Stromal cell of bone marrow (primary cell): Measurements from ENCODE around the gene FYN.
A peak's percentile ranks its signal among the peaks of the same experiment; 100 is the strongest.
"Not testable (repeated sequence)": the region's sequence is repeated elsewhere in the genome, so short reads cannot be mapped to it uniquely, and the experiment has no call there.

Experiments used
- DNase-seq: peaks from one replicate; pipeline ENCODE4 v3.0.0-alpha.2; 2012; ENCODE audit warnings: low read depth

The FYN gene

GRCh38 chr6:111789598-111789997, 83.7 kb downstream of the FYN start:
- DNase-seq = peak; percentile 39

GRCh38 chr6:111788379-111789276, 84.6 kb downstream of the FYN start:
- DNase-seq = no peak

GRCh38 chr6:111786151-111786550, 87.1 kb downstream of the FYN start:
- not testable (repeated sequence) for DNase-seq

- DNase-seq = no peak
Measured at GRCh38 chr6:111784433-111784832, 88.8 kb downstream of the FYN start.

GRCh38 chr6:111782887-111783466, 90.3 kb downstream of the FYN start:
- DNase-seq = no peak

- DNase-seq = no peak
Measured at GRCh38 chr6:111782192-111782809, 91.0 kb downstream of the FYN start.

- no peak for DNase-seq
Measured at GRCh38 chr6:111781041-111781708, 92.1 kb downstream of the FYN start.

GRCh38 chr6:111780393-111780792, 92.9 kb downstream of the FYN start:
- DNase-seq = no peak

GRCh38 chr6:111779660-111780059, 93.6 kb downstream of the FYN start:
- DNase-seq = no peak

GRCh38 chr6:111779031-111779430, 94.2 kb downstream of the FYN start:
- no peak for DNase-seq

- DNase-seq = no peak
Measured at GRCh38 chr6:111777357-111777756, 95.9 kb downstream of the FYN start.

GRCh38 chr6:111776236-111777221, 96.7 kb downstream of the FYN start:
- DNase-seq = no peak

GRCh38 chr6:111775145-111775922, 97.9 kb downstream of the FYN start:
- DNase-seq = no peak

GRCh38 chr6:111774346-111774703, 98.9 kb downstream of the FYN start:
- DNase-seq = no peak

- DNase-seq = no peak
Measured at GRCh38 chr6:111773501-111774345, 99.5 kb downstream of the FYN start.

- DNase-seq = no peak
Measured at GRCh38 chr6:111772381-111772780, 100.9 kb downstream of the FYN start.

- no peak for DNase-seq
Measured at GRCh38 chr6:111771629-111772028, 101.6 kb downstream of the FYN start.

- DNase-seq = no peak
Measured at GRCh38 chr6:111771094-111771432, 102.2 kb downstream of the FYN start.

GRCh38 chr6:111770263-111771093, 102.8 kb downstream of the FYN start:
- DNase-seq = no peak
